Measurements from ENCODE around the gene DNAJB1. TPM values are rescaled to one million over a fixed set of nuclear protein-coding genes. Genes with fewer than 3 reads are reported as not detected.

DNAJB1 gene
- total and polyA plus RNA-seq, 2 experiments from 2014 or later, result 43.2 to 53.3 TPM

- no peak overlapping the region for H3K4me3 ChIP-seq
- H3K4me3 Mint-ChIP-seq, result no peak overlapping the region
- peaks cover 5% of the 10 kb centered on the region; the same call in 1 of the 2 replicates for H3K27me3 ChIP-seq (ENCODE audit: insufficient read depth)
- no peaks in the 10 kb centered on the region for H3K79me2 ChIP-seq (replicated peaks; ENCODE audit: insufficient read depth)
- peaks cover 18% of the 10 kb centered on the region for H3K27me3 Mint-ChIP-seq (ENCODE audit: insufficient read depth, low read depth, poor library complexity)
- H3K27ac Mint-ChIP-seq, result no peak overlapping the region
- no peaks in the 10 kb centered on the region; the same call in 1 of the 2 replicates for H4K20me1 ChIP-seq (replicated peaks; ENCODE audit: insufficient read depth)
- H3F3A ChIP-seq (replicated peaks; ENCODE audit: low read depth), result peaks cover 11% of the 10 kb centered on the region
- peaks cover 23% of the 10 kb centered on the region for H3K4me1 Mint-ChIP-seq
- no peak overlapping the region for H2AFZ ChIP-seq
- H3K27ac ChIP-seq (ENCODE audit: low read depth), result 0 out of 2 replicates have a peak overlapping the region, but pooled peaks have one; percentile 74
- H3K9me3 Mint-ChIP-seq, result no peaks in the 10 kb centered on the region
- no peaks in the 10 kb centered on the region for H3K9me2 ChIP-seq (ENCODE audit: insufficient read depth)
- peaks cover 23% of the 10 kb centered on the region for H3K36me3 Mint-ChIP-seq (ENCODE audit: low read depth)
- peaks cover 5% of the 10 kb centered on the region; the same call in 1 of the 2 replicates for H3K36me3 ChIP-seq (ENCODE audit: insufficient read depth)
- DNase-seq (ENCODE audit: low spot score) (no peak), ATAC-seq (no peak)
- H3K4me1 ChIP-seq (ENCODE audit: insufficient read depth), result peaks cover 12% of the 10 kb centered on the region
- H3K4me2 ChIP-seq, result peak overlapping the region; percentile 62; the same call in 1 of the 2 replicates
- no peak for TF ChIP-seq CREB1 (CRISPR knock-in tag; IDR thresholded peaks at IDR 0.05; ENCODE audit: low read depth)
- peak; percentile 17; the same call in 1 of the 2 replicates for TF ChIP-seq POLR2AphosphoS5 (IDR thresholded peaks at IDR 0.05; ENCODE audit: low read depth)
- no peak for TF ChIP-seq EZH2phosphoT487 (IDR thresholded peaks at IDR 0.05; ENCODE audit: unreplicated experiment)
Measured at GRCh38 chr19:14479309-14479974, 38.8 kb downstream of the DNAJB1 start.

- Mint-ChIP-seq H3K36me3 (ENCODE audit: low read depth) (peaks cover 21% of the 10 kb centered on the region), H3K27me3 (ENCODE audit: insufficient read depth, low read depth, poor library complexity) (peaks cover 21% of the 10 kb centered on the region), H3K9me3 (no peaks in the 10 kb centered on the region), H3K27ac (no peak overlapping the region), H3K4me3 (no peak overlapping the region), H3K4me1 (peaks cover 27% of the 10 kb centered on the region)
- H3K9me2 ChIP-seq (ENCODE audit: insufficient read depth), result no peaks in the 10 kb centered on the region
- H3K36me3 ChIP-seq (ENCODE audit: insufficient read depth), result peaks cover 5% of the 10 kb centered on the region; the same call in 1 of the 2 replicates
- DNase-seq (ENCODE audit: low spot score) (no peak), ATAC-seq (no peak)
- H3K4me1 ChIP-seq (ENCODE audit: insufficient read depth), result peaks cover 12% of the 10 kb centered on the region
- H3K4me2 ChIP-seq, result no peak overlapping the region
- H3K79me2 ChIP-seq (replicated peaks; ENCODE audit: insufficient read depth), result no peaks in the 10 kb centered on the region
- H4K20me1 ChIP-seq (replicated peaks; ENCODE audit: insufficient read depth), result no peaks in the 10 kb centered on the region; the same call in 1 of the 2 replicates
- TF ChIP-seq CTCF (conservative IDR thresholded peaks at IDR 0.05; ENCODE audit: low read depth in 2 of 2) (no peak), POLR2AphosphoS5 (IDR thresholded peaks at IDR 0.05; ENCODE audit: low read depth) (no peak)
- H3K27me3 ChIP-seq (ENCODE audit: insufficient read depth), result peaks cover 12% of the 10 kb centered on the region
- no peak overlapping the region for H2AFZ ChIP-seq
- peaks cover 12% of the 10 kb centered on the region for H3F3A ChIP-seq (replicated peaks; ENCODE audit: low read depth)
- H3K27ac ChIP-seq (ENCODE audit: low read depth), result no peak overlapping the region
- H3K4me3 ChIP-seq, result no peak overlapping the region
Measured at GRCh38 chr19:14478113-14478545, 40.1 kb downstream of the DNAJB1 start.

- Histone ChIP-seq H3K27me3 (ENCODE audit: insufficient read depth) (peaks cover 18% of the 10 kb centered on the region), H3F3A (replicated peaks; ENCODE audit: low read depth) (peaks cover 16% of the 10 kb centered on the region), H3K4me1 (ENCODE audit: insufficient read depth) (peaks cover 12% of the 10 kb centered on the region), H3K27ac (ENCODE audit: low read depth) (no peak overlapping the region), H3K9me2 (ENCODE audit: insufficient read depth) (no peaks in the 10 kb centered on the region), H4K20me1 (replicated peaks; ENCODE audit: insufficient read depth) (no peaks in the 10 kb centered on the region; the same call in 1 of the 2 replicates), H2AFZ (no peak overlapping the region), H3K79me2 (replicated peaks; ENCODE audit: insufficient read depth) (no peaks in the 10 kb centered on the region), H3K4me3 (no peak overlapping the region), H3K4me2 (no peak overlapping the region), H3K36me3 (ENCODE audit: insufficient read depth) (peaks cover 5% of the 10 kb centered on the region; the same call in 1 of the 2 replicates)
- ATAC-seq, result no peak
- Mint-ChIP-seq H3K4me1 (peaks cover 31% of the 10 kb centered on the region), H3K36me3 (ENCODE audit: low read depth) (peaks cover 21% of the 10 kb centered on the region), H3K27ac (no peak overlapping the region), H3K27me3 (ENCODE audit: insufficient read depth, low read depth, poor library complexity) (peaks cover 26% of the 10 kb centered on the region), H3K9me3 (no peaks in the 10 kb centered on the region), H3K4me3 (no peak overlapping the region)
- no peak for DNase-seq (ENCODE audit: low spot score)
- TF ChIP-seq ZNF331 (CRISPR knock-in tag; IDR thresholded peaks at IDR 0.05; ENCODE audit: low read depth) (no peak), CREB1 (CRISPR knock-in tag; IDR thresholded peaks at IDR 0.05; ENCODE audit: low read depth) (no peak), ETS1 (IDR thresholded peaks at IDR 0.05) (no peak), ZNF114 (CRISPR knock-in tag; IDR thresholded peaks at IDR 0.05) (no peak), CTCF (conservative IDR thresholded peaks at IDR 0.05; ENCODE audit: low read depth in 2 of 2) (no peak), POLR2AphosphoS5 (IDR thresholded peaks at IDR 0.05; ENCODE audit: low read depth) (no peak), JUNB (IDR thresholded peaks at IDR 0.05; ENCODE audit: unreplicated experiment) (no peak), EZH2 (IDR thresholded peaks at IDR 0.05; ENCODE audit: low read depth, unreplicated experiment) (no peak), EZH2phosphoT487 (IDR thresholded peaks at IDR 0.05; ENCODE audit: unreplicated experiment) (no peak)
Measured at GRCh38 chr19:14477418-14478112, 40.6 kb downstream of the DNAJB1 start.

Measured in GM23338 (cell line).